Osteoblast (primary cell): ENCODE data around the gene ANO2. TPM values are rescaled to one million over a fixed set of nuclear protein-coding genes. Genes with fewer than 3 reads are reported as not detected.

Experiments used
- DNase-seq: peaks from one replicate; pipeline ENCODE4 v3.0.0; 2011; ENCODE audit warnings: low spot score, mixed read lengths; ENCODE audit not compliant: insufficient read length; ENCODE audit errors: missing footprints
- H2AFZ ChIP-seq: 2 replicates; pipeline ENCODE4 v1.6.0; 2011; ENCODE audit warnings: mild to moderate bottlenecking, low read length
- H3K27ac ChIP-seq: 2 replicates; pipeline ENCODE4 v1.5.1; 2011; ENCODE audit warnings: mild to moderate bottlenecking, low read depth, low read length, moderate library complexity
- H3K27me3 ChIP-seq: 2 replicates; pipeline ENCODE4 v1.6.0; 2012; ENCODE audit warnings: mild to moderate bottlenecking, control low read depth, inconsistent platforms, low read length, moderate library complexity; ENCODE audit not compliant: insufficient read depth
- H3K36me3 ChIP-seq: 2 replicates; pipeline ENCODE4 v1.5.1; 2011; ENCODE audit warnings: mild to moderate bottlenecking, low read length, control low read depth, moderate library complexity; ENCODE audit not compliant: insufficient read depth
- H3K4me1 ChIP-seq: 2 replicates; pipeline ENCODE4 v1.5.1; 2011; ENCODE audit warnings: mild to moderate bottlenecking, low read length, control low read depth, moderate library complexity; ENCODE audit not compliant: insufficient read depth
- H3K4me2 ChIP-seq: 2 replicates; pipeline ENCODE4 v1.6.0; 2011; ENCODE audit warnings: mild to moderate bottlenecking, low read length; ENCODE audit not compliant: insufficient read depth
- H3K4me3 ChIP-seq: fragments of 200-600 bp; sonication (generic); 3 replicates; pipeline ENCODE4 v1.5.1; 2012; ENCODE audit warnings: mild to moderate bottlenecking, low read length, inconsistent platforms; ENCODE audit not compliant: insufficient read depth
- H3K79me2 ChIP-seq: 2 replicates; pipeline ENCODE4 v1.6.0; 2012; ENCODE audit warnings: mild to moderate bottlenecking, low read length, control low read depth, inconsistent platforms; ENCODE audit not compliant: insufficient read depth
- H3K9me3 ChIP-seq: 2 replicates; pipeline ENCODE4 v1.5.1; 2011; ENCODE audit warnings: low read depth, low read length, control low read depth
- H4K20me1 ChIP-seq: 2 replicates; pipeline ENCODE4 v1.6.0; 2012; ENCODE audit warnings: mild to moderate bottlenecking, low read length, control low read depth; ENCODE audit not compliant: insufficient read depth
- total RNA-seq: library from RNA; depleted of rRNA; stranded (reverse); fragments of >200 nt; gene quantifications from 2 replicates; pipeline ENCODE4 v1.2.3, GENCODE V29; 2012
- TF ChIP-seq, protein P1 (sequence below): IDR thresholded peaks from 2 replicates; pipeline ENCODE4 v1.5.1; 2011; ENCODE audit warnings: mild to moderate bottlenecking, low read depth, low read length, moderate library complexity; ENCODE audit errors: extremely low read depth

Gene ANO2
- total RNA-seq, 1 donor, result under 0.01 TPM

DNA sequence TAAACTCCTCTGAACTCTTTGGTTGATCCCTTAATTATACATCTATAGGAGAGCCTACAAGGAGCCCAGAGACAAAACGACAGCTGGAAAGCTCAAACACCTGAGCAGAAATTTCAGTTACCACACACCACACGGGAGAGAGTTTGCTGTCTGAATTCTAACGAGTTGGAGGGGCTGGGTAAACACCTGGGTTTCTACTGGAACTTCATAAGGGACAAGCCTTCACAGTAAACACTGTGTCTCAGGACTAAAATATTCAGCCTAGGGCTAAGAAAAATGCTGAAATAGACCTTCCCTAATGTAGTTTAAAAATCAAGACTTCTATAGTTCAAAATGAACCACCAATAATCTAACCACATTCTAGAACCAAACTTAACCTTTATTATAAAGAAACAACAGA lies 9.6 kb upstream of the ANO2 start:
- H3K4me3 ChIP-seq, result no peak overlapping the region
- no peaks in the 10 kb centered on the region for H3K36me3 ChIP-seq
- TF ChIP-seq, protein P1, sequence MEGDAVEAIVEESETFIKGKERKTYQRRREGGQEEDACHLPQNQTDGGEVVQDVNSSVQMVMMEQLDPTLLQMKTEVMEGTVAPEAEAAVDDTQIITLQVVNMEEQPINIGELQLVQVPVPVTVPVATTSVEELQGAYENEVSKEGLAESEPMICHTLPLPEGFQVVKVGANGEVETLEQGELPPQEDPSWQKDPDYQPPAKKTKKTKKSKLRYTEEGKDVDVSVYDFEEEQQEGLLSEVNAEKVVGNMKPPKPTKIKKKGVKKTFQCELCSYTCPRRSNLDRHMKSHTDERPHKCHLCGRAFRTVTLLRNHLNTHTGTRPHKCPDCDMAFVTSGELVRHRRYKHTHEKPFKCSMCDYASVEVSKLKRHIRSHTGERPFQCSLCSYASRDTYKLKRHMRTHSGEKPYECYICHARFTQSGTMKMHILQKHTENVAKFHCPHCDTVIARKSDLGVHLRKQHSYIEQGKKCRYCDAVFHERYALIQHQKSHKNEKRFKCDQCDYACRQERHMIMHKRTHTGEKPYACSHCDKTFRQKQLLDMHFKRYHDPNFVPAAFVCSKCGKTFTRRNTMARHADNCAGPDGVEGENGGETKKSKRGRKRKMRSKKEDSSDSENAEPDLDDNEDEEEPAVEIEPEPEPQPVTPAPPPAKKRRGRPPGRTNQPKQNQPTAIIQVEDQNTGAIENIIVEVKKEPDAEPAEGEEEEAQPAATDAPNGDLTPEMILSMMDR, result no peak
- H4K20me1 ChIP-seq, result no peaks in the 10 kb centered on the region
- H3K27ac ChIP-seq, result no peak overlapping the region
- H3K79me2 ChIP-seq, result no peaks in the 10 kb centered on the region
- no peaks in the 10 kb centered on the region for H3K9me3 ChIP-seq
- H3K27me3 ChIP-seq, result peaks cover 6% of the 10 kb centered on the region
- H3K4me1 ChIP-seq, result no peaks in the 10 kb centered on the region
- H2AFZ ChIP-seq, result no peak overlapping the region
- DNase-seq, result no peak
- H3K4me2 ChIP-seq, result no peak overlapping the region

DNA sequence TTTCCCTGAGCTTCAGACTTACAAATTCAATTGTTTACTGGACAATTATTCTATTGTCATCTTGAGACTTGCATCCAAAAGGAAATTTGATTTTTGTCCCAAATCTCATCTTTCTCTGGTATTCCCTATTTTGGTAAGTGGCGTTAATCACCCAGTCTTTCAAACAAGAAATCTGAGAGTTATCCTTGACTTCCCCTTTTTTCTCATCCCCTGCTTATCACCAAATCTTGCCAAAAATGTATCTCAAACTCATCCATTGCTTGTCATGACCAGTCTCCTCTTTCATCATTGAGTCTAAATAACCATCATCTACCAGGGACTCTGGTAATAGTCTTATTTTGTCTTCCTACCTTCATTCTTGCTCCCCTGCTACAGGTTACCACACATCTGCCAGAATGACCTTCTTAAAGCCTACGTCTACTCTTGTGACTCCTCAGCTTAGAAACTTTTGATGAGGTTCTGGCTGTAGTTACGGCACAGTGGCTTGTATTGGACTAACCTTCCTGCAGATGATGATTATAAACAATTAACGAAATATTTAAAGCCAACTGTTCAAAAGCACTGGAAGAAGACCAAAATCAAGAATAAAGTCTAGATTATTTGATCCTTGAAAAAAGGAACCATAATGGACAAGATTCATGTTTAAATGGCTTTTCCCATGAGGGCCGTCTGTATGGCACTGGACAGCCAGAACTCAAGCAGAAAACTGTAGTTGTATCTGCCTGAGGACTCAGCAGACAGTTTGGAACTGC lies 9.0 kb upstream of the ANO2 start:
- Histone ChIP-seq H3K4me3 (no peak overlapping the region), H4K20me1 (no peaks in the 10 kb centered on the region), H3K4me1 (no peaks in the 10 kb centered on the region), H3K79me2 (no peaks in the 10 kb centered on the region), H3K9me3 (no peaks in the 10 kb centered on the region), H3K27ac (no peak overlapping the region), H3K4me2 (no peak overlapping the region), H3K27me3 (peaks cover 9% of the 10 kb centered on the region), H2AFZ (no peak overlapping the region), H3K36me3 (no peaks in the 10 kb centered on the region)
- TF ChIP-seq, protein P1, result no peak
- DNase-seq, result no peak

DNA sequence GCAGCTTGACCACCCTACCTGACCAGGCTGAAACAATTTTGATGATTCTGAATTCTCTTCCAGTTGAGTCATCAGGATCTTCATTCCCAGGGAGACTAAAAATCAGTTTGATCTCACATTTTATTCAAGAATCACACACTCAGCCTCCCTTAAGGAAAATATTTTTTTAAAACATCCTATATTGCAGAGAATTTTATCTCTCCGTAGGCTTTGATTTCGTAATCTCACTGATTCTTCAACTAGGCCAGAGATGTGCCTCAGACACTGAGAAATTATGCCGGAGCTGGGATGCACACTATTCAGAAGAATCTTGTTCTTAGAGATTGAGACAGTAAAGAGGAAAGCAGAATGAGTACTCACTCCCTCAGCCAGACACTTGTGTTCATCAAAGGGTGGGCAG lies 7.0 kb upstream of the ANO2 start:
- Histone ChIP-seq H2AFZ (no peak overlapping the region), H3K36me3 (no peaks in the 10 kb centered on the region), H4K20me1 (no peaks in the 10 kb centered on the region), H3K4me2 (no peak overlapping the region), H3K4me3 (no peak overlapping the region), H3K9me3 (no peaks in the 10 kb centered on the region), H3K27ac (no peak overlapping the region), H3K4me1 (no peaks in the 10 kb centered on the region), H3K79me2 (no peaks in the 10 kb centered on the region), H3K27me3 (peaks cover 13% of the 10 kb centered on the region)
- DNase-seq, result no peak
- TF ChIP-seq, protein P1, result no peak

DNA sequence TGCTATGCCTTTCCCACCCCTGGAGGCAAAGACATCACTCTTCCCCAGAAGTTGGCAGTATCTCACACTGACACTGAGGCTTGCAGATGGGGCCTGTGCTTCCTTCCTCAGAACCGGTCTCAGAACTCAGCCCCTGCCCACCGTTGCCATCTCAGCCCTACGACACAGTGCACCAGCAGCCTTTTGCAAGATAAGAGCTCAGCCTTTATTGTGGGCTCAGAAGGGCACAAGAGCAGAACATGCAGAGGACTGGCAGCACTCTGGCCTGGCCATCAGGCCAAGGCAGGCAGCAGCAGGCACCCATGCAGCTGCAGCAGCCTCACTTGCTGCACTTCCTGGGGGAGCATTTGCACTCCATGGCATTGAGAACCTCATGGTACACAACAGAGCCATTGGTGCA lies 3.6 kb upstream of the ANO2 start:
- no peak overlapping the region for H2AFZ ChIP-seq
- no peaks in the 10 kb centered on the region for H4K20me1 ChIP-seq
- H3K4me3 ChIP-seq, result no peak overlapping the region
- H3K27me3 ChIP-seq, result peaks cover 42% of the 10 kb centered on the region
- H3K79me2 ChIP-seq, result no peaks in the 10 kb centered on the region
- H3K27ac ChIP-seq, result no peak overlapping the region
- TF ChIP-seq, protein P1, result no peak
- no peaks in the 10 kb centered on the region for H3K36me3 ChIP-seq
- H3K4me2 ChIP-seq, result no peak overlapping the region
- no peaks in the 10 kb centered on the region for H3K9me3 ChIP-seq
- no peaks in the 10 kb centered on the region for H3K4me1 ChIP-seq
- no peak for DNase-seq
